ENCODE measurements around the gene TJP3. TPM values are rescaled to one million over a fixed set of nuclear protein-coding genes. Genes with fewer than 3 reads are reported as not detected.

Gene TJP3
- total RNA-seq, 4 donors from 2014 or later = 27.3 to 60.9 (median 35.6) TPM

DNA sequence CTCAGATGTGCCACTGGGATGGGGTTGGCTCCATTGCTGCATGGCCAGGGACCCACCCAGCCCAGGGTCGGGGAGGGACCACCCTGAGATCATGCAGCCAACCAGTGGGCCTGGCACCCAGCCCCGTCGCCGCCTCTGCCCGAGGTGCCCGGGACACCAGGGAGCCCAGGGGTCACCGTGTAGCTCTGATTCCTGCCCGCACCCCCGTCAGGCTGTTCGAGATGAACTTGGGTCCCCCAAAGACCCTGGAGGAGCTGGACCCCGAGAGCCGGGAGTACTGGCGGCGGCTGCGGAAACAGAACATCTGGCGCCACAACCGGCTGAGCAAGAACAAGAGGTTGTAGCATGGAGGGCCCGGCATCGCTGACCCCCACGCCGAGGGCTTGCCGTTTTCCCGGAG, 58.9 kb downstream of the TJP3 start:
- DNase-seq (ENCODE audit: low spot score in 2 of 2) = no peak
- no peak overlapping the region for H3K4me3 ChIP-seq (ENCODE audit: low read depth, poor library complexity, severe bottlenecking)
- TF ChIP-seq, protein P1, sequence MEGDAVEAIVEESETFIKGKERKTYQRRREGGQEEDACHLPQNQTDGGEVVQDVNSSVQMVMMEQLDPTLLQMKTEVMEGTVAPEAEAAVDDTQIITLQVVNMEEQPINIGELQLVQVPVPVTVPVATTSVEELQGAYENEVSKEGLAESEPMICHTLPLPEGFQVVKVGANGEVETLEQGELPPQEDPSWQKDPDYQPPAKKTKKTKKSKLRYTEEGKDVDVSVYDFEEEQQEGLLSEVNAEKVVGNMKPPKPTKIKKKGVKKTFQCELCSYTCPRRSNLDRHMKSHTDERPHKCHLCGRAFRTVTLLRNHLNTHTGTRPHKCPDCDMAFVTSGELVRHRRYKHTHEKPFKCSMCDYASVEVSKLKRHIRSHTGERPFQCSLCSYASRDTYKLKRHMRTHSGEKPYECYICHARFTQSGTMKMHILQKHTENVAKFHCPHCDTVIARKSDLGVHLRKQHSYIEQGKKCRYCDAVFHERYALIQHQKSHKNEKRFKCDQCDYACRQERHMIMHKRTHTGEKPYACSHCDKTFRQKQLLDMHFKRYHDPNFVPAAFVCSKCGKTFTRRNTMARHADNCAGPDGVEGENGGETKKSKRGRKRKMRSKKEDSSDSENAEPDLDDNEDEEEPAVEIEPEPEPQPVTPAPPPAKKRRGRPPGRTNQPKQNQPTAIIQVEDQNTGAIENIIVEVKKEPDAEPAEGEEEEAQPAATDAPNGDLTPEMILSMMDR (IDR thresholded peaks at IDR 0.05) = no peak
- no peak for TF ChIP-seq POLR2A (IDR thresholded peaks at IDR 0.05)
- intact Hi-C loops (cut with DNase I; ENCODE audit: low total_unique reads) = no loop called here
- 88 to 92% methylated on average over 19 to 22 of the region's 23 CpGs for WGBS, 2 donors

DNA sequence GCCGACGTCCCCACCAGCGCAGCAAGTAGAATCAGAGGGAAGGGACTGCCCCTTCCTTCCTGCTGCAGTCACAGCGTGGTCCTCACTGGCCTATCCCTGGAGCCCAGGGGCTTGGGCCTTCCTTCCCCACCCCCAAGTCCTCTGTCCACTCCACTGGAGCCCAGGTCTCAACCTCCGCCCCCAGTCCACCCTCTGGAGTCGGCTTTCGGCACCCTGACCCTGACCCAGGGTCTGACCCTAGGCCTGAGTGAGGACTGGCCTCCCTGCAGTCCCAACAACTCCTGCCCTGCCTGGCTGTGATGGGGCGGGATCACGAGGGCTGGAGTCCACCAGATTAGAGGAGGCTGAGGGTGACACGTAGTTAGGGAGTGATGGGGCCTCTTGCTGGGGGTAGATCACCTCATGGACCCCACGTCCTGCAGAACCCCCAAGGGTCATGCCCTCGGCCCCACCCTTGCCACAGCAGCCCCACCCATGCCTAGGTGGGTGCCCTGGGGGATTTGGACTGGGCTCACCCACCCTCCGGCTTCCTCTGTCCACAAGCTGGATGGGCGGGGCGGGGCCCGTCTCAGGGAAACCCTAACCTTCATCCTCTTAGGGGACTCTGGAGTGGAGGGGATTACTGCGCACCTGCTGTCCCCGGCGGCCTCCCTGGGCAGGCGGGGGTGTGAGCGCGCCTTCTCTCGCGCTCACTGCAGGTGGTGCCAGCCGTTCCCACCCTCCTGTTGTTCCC, 60.0 kb downstream of the TJP3 start:
- intact Hi-C loops (cut with DNase I; ENCODE audit: low total_unique reads) = no loop called here
- no peak for DNase-seq (ENCODE audit: low spot score in 2 of 2)
- TF ChIP-seq, protein P1 (IDR thresholded peaks at IDR 0.05) = no peak
- no peak for TF ChIP-seq POLR2A (IDR thresholded peaks at IDR 0.05)
- WGBS, 2 donors = 86 to 90% methylated on average over 24 to 25 of the region's 25 CpGs
- no peak overlapping the region for H3K4me3 ChIP-seq (ENCODE audit: low read depth, poor library complexity, severe bottlenecking)

DNA sequence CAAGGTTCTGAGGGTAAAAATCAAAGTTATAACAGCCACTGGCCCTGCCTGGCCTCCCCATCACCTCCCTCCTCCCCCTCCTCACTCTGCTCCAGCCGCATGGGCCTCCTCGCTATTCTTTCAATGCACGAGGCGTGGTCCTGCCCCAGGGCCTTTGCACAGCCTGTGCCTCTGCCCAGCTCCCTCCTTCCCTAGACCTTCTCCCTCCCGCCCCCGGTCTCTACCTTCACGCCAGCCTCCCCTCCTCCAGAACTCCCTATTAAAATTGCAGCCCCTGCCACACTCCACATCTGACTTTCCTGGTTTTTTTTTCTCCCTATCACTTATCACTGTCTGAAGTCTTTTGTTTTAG, 60.5 kb downstream of the TJP3 start:
- no peak overlapping the region for H3K4me3 ChIP-seq (ENCODE audit: low read depth, poor library complexity, severe bottlenecking)

DNA sequence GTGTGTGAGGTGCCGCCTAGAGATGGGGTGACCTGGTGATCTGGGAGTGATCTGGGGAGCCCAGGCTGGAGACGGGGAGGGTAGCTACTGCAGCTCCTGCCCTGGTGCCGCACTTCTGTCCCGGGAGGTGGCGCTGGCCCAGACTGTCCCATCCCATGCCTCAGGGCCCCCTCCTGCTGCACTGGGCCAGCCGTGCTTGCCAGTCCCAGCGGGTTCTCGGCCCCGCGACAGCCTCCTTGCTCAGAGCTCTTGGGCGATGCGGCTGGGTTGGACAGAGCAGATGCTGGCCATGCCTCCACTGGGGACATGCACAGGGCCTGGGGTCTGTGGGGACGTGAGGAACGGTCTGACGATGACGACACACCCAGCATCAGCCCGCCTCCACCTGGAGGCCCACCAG, 61.3 kb downstream of the TJP3 start:
- TF ChIP-seq POLR2A (IDR thresholded peaks at IDR 0.05) = no peak
- H3K4me3 ChIP-seq (ENCODE audit: low read depth, poor library complexity, severe bottlenecking) = no peak overlapping the region
- 83% methylated on average over 8 to 15 of the region's 17 CpGs for WGBS, 2 donors
- intact Hi-C loops (cut with DNase I; ENCODE audit: low total_unique reads) = no loop called here
- no peak for DNase-seq (ENCODE audit: low spot score in 2 of 2)

More for the DNA sequence above, 60.5 kb downstream of the TJP3 start:
- 79 to 86% methylated on average over 7 of the region's 7 CpGs for WGBS, 2 donors
- intact Hi-C loops (cut with DNase I; ENCODE audit: low total_unique reads) = no loop called here
- DNase-seq (ENCODE audit: low spot score in 2 of 2) = no peak
- TF ChIP-seq POLR2A (IDR thresholded peaks at IDR 0.05) = no peak
- TF ChIP-seq, protein P1 (IDR thresholded peaks at IDR 0.05) = no peak

DNA sequence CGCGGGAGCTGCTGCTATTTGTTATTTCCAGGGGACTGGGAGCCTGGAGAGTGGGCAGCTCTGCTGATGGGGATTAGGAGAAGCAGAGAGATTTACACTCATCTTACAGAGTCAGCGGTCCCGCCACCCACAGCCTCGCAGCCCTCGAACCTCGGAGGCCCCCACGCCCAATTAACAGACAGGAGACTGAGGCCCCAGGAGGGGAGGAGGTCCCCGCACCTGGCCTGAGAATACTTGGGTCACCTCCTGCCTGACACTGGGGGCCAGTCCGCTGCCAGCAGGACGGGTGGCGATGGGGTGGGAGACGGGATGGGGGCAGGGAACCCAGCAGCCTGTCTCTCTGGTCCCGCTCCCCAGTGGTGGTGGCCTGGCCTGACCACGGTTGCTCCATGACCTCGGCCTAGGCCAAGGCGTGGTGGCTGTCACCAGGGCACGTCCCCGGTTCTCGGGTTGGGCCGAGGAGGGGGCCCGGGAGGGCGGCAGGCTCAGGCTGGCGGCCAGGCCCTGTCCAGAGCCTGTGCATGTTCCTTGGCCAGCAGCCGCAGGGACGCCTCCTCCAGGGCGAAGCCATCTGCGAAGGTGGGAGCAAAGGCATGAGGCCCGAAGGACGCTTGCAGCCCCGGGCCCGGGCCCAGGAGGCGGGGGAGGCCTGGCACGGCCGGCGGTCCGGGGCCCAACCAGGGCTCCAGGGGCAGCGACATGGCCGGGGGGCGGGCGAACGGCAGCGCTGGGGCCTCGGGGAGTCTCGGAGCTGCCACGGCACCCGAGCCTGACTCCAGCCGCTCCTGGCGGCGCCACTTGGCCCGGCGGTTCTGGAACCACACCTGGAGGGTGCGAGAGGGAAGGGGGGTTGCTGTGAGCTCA, 62.2 kb downstream of the TJP3 start:
- H3K4me3 ChIP-seq (ENCODE audit: low read depth, poor library complexity, severe bottlenecking) = no peak overlapping the region
- intact Hi-C loops (cut with DNase I; ENCODE audit: low total_unique reads) = no loop called here
- DNase-seq (ENCODE audit: low spot score in 2 of 2) = no peak
- WGBS, 2 donors = 70 to 71% methylated on average over 29 to 48 of the region's 53 CpGs
- no peak for TF ChIP-seq POLR2A (IDR thresholded peaks at IDR 0.05)
- TF ChIP-seq, protein P1 (IDR thresholded peaks at IDR 0.05) = no peak
